K562 (cell line): Measurements from ENCODE around the gene ZNF613. TPM values are rescaled to one million over a fixed set of nuclear protein-coding genes. Genes with fewer than 3 reads are reported as not detected.

ENCODE experiments used
- ARHGAP35 ChIP-seq: fragments of 450-650 bp; IDR thresholded peaks from 2 replicates; pipeline ENCODE4 v1.6.1; 2018; ENCODE audit not compliant: partially characterized antibody
- ASH1L ChIP-seq: fragments of 450-650 bp; IDR thresholded peaks from 2 replicates; pipeline ENCODE4 v1.6.1; 2018; ENCODE audit warnings: borderline replicate concordance, mild to moderate bottlenecking, low read depth; ENCODE audit not compliant: partially characterized antibody
- CAMTA2 ChIP-seq: fragments of 250-450 bp; sonication (Bioruptor Pico); conservative IDR thresholded peaks from 2 replicates; pipeline ENCODE4 v1.5.1; 2022
- ELF4 ChIP-seq: fragments of 450-650 bp; formaldehyde crosslinking; IDR thresholded peaks from 2 replicates; pipeline ENCODE4 v1.4.0; 2022; ENCODE audit warnings: missing genetic modification characterization
- EWSR1 ChIP-seq: fragments of 450-650 bp; IDR thresholded peaks from 2 replicates; pipeline ENCODE4 v1.6.1; 2018; ENCODE audit warnings: borderline replicate concordance, mild to moderate bottlenecking, low read depth, moderate library complexity; ENCODE audit not compliant: partially characterized antibody
- HOXB6 ChIP-seq: fragments of 250-450 bp; sonication (Bioruptor Pico); IDR thresholded peaks from 2 replicates; pipeline ENCODE4 v1.5.1; 2022; ENCODE audit warnings: mild to moderate bottlenecking, borderline replicate concordance
- NR4A1 ChIP-seq, 2 experiments: fragments of 250-450 bp in 1 of 2; fragments of 450-650 bp in 1 of 2; sonication (Bioruptor Pico) in 1 of 2; IDR thresholded peaks; 2 replicates each; pipeline versions ENCODE4 v1.4.0 to v1.6.1; 2016 to 2020; ENCODE audit warnings: mild to moderate bottlenecking in 2 of 2, missing compliant biosample characterization in 1 of 2, missing genetic modification characterization in 1 of 2, moderate library complexity in 1 of 2
- SIN3A ChIP-seq, 2 experiments: fragments of 150-350 bp in 1 of 2; IDR thresholded peaks; 2 replicates each; pipeline ENCODE4 v1.6.1; 2011 to 2016; ENCODE audit warnings: borderline replicate concordance in 2 of 2, low read depth in 2 of 2, low read length in 2 of 2, mild to moderate bottlenecking in 2 of 2, moderate library complexity in 2 of 2; ENCODE audit not compliant: control insufficient read depth in 1 of 2
- SMC3 ChIP-seq: conservative IDR thresholded peaks from 2 replicates; pipeline ENCODE4 v1.6.1; 2011; ENCODE audit warnings: low read depth, low read length, improper control_type of control experiment; ENCODE audit not compliant: insufficient read depth
- STAG1 ChIP-seq: sonication (generic); formaldehyde crosslinking; IDR thresholded peaks from 2 replicates; pipeline ENCODE4 v1.5.0; 2020; ENCODE audit warnings: missing genetic modification reagents, borderline replicate concordance
- TEAD1 ChIP-seq, 2 experiments: fragments of 450-650 bp in 1 of 2; sonication (generic) in 1 of 2; formaldehyde crosslinking; IDR thresholded peaks; 2 replicates each; pipeline versions ENCODE4 v1.4.0 to v1.8.0; 2020 to 2022; ENCODE audit warnings: mild to moderate bottlenecking in 2 of 2, missing genetic modification reagents in 1 of 2
- XRCC3 ChIP-seq: fragments of 450-650 bp; IDR thresholded peaks from 2 replicates; pipeline ENCODE4 v1.6.1; 2017; ENCODE audit warnings: mild to moderate bottlenecking, moderate library complexity
- ZNF785 ChIP-seq: fragments of 250-450 bp; sonication (Bioruptor Pico); IDR thresholded peaks from 2 replicates; pipeline ENCODE4 v1.4.0; 2020; ENCODE audit warnings: mild to moderate bottlenecking
- polyA plus RNA-seq, 8 experiments: library from polyadenylated mRNA; depleted of rRNA in 4 of 8; stranded (reverse) in 5 of 8; unstranded in 3 of 8; fragments of >200 nt; fragmentation: Nextera tagmentation in 2 of 8; fragmentation: Illumina TruSeq in 1 of 8; extraction: Ambion mirVana in 2 of 8; extraction: Trizol in 1 of 8; gene quantifications; 2 replicates each; pipeline versions ENCODE4 v1.2.1 to v1.2.3, GENCODE V29; 2011 to 2014; ENCODE audit warnings: inconsistent platforms in 1 of 8, missing spikeins in 1 of 8
- total RNA-seq, 7 experiments: library from RNA; depleted of rRNA in 6 of 7; stranded (reverse); fragments of >200 nt in 6 of 7; fragmentation: Illumina TruSeq in 2 of 7; extraction: Trizol in 2 of 7; gene quantifications; 2 replicates each; pipeline versions ENCODE4 v1.2.1 to v1.2.3, GENCODE V29; 2011 to 2021; ENCODE audit warnings: low replicate concordance in 1 of 7
- TF ChIP-seq, protein P1 (sequence below): fragments of 450-650 bp; formaldehyde crosslinking; IDR thresholded peaks from 2 replicates; pipeline ENCODE4 v1.4.0; 2022; ENCODE audit warnings: missing genetic modification characterization
- TF ChIP-seq, protein P2 (sequence below), 2 experiments: fragments of 200-800 bp in 1 of 2; sonication (Bioruptor generic) in 1 of 2; sonication (generic) in 1 of 2; formaldehyde crosslinking in 1 of 2; IDR thresholded peaks in 1 of 2; conservative IDR thresholded peaks in 1 of 2; 2 replicates each; pipeline versions ENCODE4 v1.5.0 to v1.6.1; 2016 to 2020; ENCODE audit warnings: missing compliant biosample characterization in 1 of 2, missing genetic modification characterization in 1 of 2, missing genetic modification reagents in 1 of 2
- TF ChIP-seq, protein P3 (sequence below): IDR thresholded peaks from 3 replicates; pipeline ENCODE4 v1.6.1; 2011; ENCODE audit warnings: borderline replicate concordance, mild to moderate bottlenecking, moderate library complexity; ENCODE audit not compliant: insufficient read length; ENCODE audit errors: extremely low read depth
- TF ChIP-seq, protein P4 (sequence below), 3 experiments: IDR thresholded peaks in 2 of 3; conservative IDR thresholded peaks in 1 of 3; 2 replicates each; pipeline ENCODE4 v1.5.1; 2011 to 2012; ENCODE audit warnings: low read length in 3 of 3, mild to moderate bottlenecking in 3 of 3, control low read depth in 2 of 3, improper control_type of control experiment in 1 of 3, inconsistent platforms in 1 of 3, low read depth in 1 of 3, mixed read lengths in 1 of 3, moderate library complexity in 1 of 3; ENCODE audit not compliant: insufficient read depth in 2 of 3

ZNF613 gene
- total and polyA plus RNA-seq, 9 of the 15 experiments (the other 6 are each of a cell fraction or from before 2014, with no cell fraction given) = 2.1 to 4.5 (median 2.7) TPM

DNA sequence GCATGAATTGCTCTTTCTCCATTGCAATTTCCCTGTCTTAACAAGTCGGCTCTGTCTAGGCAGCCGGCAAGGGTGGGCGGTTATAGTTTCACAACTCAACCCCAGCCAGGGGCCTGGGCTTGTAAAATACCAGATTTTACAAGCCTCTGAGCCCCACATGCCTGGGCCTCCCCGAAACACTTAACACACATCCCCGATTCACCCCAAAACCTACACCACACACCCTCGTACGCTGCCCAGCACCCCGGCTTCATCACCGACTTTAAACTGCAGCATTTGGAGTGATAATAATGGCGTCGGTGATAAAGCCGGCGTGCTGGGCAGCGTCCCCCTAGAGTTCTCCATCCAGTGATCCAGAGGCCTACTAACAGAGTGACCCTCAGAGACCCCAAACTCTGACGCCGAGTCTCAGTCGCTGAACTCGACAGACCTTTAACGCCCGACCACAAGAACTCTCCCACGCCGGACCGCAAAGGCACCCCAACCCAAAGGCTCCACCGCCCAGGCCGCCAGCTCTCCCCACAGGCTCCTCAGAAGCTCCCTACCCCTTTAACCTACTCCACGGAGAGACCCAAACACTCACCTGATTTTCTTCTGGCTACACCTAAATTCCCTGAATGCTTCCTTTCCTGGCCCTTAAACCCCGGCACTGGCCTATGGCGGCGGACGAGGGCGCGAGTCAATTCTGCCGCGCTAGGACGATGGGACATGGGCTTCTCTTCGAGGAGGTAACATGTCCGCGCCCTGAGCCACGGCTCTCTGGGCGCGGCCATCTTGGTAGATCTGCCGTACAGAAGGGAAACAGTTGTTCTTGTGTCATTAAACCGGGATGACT is 22.7 kb upstream of the ZNF613 start, which contains the start of gene ZNF649 (continued):
- TF ChIP-seq, protein P1, sequence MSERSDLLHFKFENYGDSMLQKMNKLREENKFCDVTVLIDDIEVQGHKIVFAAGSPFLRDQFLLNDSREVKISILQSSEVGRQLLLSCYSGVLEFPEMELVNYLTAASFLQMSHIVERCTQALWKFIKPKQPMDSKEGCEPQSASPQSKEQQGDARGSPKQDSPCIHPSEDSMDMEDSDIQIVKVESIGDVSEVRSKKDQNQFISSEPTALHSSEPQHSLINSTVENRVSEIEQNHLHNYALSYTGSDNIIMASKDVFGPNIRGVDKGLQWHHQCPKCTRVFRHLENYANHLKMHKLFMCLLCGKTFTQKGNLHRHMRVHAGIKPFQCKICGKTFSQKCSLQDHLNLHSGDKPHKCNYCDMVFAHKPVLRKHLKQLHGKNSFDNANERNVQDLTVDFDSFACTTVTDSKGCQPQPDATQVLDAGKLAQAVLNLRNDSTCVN (CRISPR knock-in tag) = 0 out of 2 replicates have a peak, but pooled peaks have one; percentile 52
- TF ChIP-seq, protein P2, sequence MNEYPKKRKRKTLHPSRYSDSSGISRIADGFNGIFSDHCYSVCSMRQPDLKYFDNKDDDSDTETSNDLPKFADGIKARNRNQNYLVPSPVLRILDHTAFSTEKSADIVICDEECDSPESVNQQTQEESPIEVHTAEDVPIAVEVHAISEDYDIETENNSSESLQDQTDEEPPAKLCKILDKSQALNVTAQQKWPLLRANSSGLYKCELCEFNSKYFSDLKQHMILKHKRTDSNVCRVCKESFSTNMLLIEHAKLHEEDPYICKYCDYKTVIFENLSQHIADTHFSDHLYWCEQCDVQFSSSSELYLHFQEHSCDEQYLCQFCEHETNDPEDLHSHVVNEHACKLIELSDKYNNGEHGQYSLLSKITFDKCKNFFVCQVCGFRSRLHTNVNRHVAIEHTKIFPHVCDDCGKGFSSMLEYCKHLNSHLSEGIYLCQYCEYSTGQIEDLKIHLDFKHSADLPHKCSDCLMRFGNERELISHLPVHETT (CRISPR knock-in tag; conservative IDR thresholded peaks at IDR 0.05 in 1 of 2, IDR thresholded peaks at IDR 0.05 in 1 of 2) = 0 out of 4 replicates have a peak, but pooled peaks of 1 of the 2 experiments have one; percentile 2
- TF ChIP-seq TEAD1 (CRISPR knock-in tag; IDR thresholded peaks at IDR 0.05) = peak in 1 of 2 experiments; percentile 31; a peak in 1 of 4 replicates
- TF ChIP-seq EWSR1 = no peak
- TF ChIP-seq CAMTA2 (CRISPR knock-in tag) = no peak
- TF ChIP-seq, protein P3, sequence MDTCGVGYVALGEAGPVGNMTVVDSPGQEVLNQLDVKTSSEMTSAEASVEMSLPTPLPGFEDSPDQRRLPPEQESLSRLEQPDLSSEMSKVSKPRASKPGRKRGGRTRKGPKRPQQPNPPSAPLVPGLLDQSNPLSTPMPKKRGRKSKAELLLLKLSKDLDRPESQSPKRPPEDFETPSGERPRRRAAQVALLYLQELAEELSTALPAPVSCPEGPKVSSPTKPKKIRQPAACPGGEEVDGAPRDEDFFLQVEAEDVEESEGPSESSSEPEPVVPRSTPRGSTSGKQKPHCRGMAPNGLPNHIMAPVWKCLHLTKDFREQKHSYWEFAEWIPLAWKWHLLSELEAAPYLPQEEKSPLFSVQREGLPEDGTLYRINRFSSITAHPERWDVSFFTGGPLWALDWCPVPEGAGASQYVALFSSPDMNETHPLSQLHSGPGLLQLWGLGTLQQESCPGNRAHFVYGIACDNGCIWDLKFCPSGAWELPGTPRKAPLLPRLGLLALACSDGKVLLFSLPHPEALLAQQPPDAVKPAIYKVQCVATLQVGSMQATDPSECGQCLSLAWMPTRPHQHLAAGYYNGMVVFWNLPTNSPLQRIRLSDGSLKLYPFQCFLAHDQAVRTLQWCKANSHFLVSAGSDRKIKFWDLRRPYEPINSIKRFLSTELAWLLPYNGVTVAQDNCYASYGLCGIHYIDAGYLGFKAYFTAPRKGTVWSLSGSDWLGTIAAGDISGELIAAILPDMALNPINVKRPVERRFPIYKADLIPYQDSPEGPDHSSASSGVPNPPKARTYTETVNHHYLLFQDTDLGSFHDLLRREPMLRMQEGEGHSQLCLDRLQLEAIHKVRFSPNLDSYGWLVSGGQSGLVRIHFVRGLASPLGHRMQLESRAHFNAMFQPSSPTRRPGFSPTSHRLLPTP = no peak
- TF ChIP-seq XRCC3 = no peak
- TF ChIP-seq ELF4 (CRISPR knock-in tag) = 0 out of 2 replicates have a peak, but pooled peaks have one; percentile 61
- no peak for TF ChIP-seq NR4A1 (CRISPR knock-in tag; IDR thresholded peaks at IDR 0.05)
- TF ChIP-seq NR4A1 (tag; IDR thresholded peaks at IDR 0.05) = peak; percentile 67; the same call in 1 of the 2 replicates
- TF ChIP-seq ASH1L = no peak
- no peak for TF ChIP-seq ZNF785
- TF ChIP-seq SMC3 = no peak
- TF ChIP-seq, protein P4, sequence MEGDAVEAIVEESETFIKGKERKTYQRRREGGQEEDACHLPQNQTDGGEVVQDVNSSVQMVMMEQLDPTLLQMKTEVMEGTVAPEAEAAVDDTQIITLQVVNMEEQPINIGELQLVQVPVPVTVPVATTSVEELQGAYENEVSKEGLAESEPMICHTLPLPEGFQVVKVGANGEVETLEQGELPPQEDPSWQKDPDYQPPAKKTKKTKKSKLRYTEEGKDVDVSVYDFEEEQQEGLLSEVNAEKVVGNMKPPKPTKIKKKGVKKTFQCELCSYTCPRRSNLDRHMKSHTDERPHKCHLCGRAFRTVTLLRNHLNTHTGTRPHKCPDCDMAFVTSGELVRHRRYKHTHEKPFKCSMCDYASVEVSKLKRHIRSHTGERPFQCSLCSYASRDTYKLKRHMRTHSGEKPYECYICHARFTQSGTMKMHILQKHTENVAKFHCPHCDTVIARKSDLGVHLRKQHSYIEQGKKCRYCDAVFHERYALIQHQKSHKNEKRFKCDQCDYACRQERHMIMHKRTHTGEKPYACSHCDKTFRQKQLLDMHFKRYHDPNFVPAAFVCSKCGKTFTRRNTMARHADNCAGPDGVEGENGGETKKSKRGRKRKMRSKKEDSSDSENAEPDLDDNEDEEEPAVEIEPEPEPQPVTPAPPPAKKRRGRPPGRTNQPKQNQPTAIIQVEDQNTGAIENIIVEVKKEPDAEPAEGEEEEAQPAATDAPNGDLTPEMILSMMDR (IDR thresholded peaks at IDR 0.05 in 2 of 3, conservative IDR thresholded peaks at IDR 0.05 in 1 of 3; ENCODE audit: insufficient read depth in 2 of 3, low read depth in 1 of 3, low read length in 3 of 3) = peak in 1 of 3 experiments; percentile 28; a peak in 2 of 6 replicates
- no peak for TF ChIP-seq HOXB6
- TF ChIP-seq SIN3A (IDR thresholded peaks at IDR 0.05; ENCODE audit: borderline replicate concordance in 2 of 2, control insufficient read depth in 1 of 2, low read depth in 2 of 2, low read length in 2 of 2) = peak in 1 of 2 experiments; percentile 58; a peak in 1 of 4 replicates
- TF ChIP-seq STAG1 (CRISPR knock-in tag) = no peak
- no peak for TF ChIP-seq ARHGAP35
